Common myeloid progenitor, CD34-positive (primary cell): Measurements from ENCODE around the gene SAV1.
A peak's percentile ranks its signal among the peaks of the same experiment; 100 is the strongest.

Experiments used
- CTCF ChIA-PET: fragments of 350-600 bp; sonication (Branson Sonifier 250); formaldehyde crosslinking; loops from one replicate; lab custom pipeline; 2021; ENCODE audit warnings: antibody characterized with exemption; lab: Charles Lee
- POLR2A ChIA-PET: fragments of 350-600 bp; sonication (Branson Sonifier 250); formaldehyde crosslinking; loops from one replicate; lab custom pipeline; 2021; ENCODE audit warnings: antibody characterized with exemption; lab: Charles Lee
- DNase-seq, 3 donors: peaks; one replicate each; pipeline versions ENCODE4 v3.0.0 to v3.0.0-alpha.2; 2013
- H3K27ac ChIP-seq, 2 experiments: 1 replicate in 1 of 2; 2 replicates in 1 of 2; pipeline ENCODE4 v1.7.0; 2013; ENCODE audit warnings: inconsistent platforms in 2 of 2, low read length in 2 of 2, mild to moderate bottlenecking in 2 of 2, low read depth in 1 of 2, moderate library complexity in 1 of 2; ENCODE audit not compliant: severe bottlenecking in 2 of 2, insufficient read depth in 1 of 2, poor library complexity in 1 of 2
- H3K27me3 ChIP-seq, 5 experiments: replicated peaks in 2 of 5; 1 replicate in 3 of 5; 2 replicates in 2 of 5; pipeline versions ENCODE4 v1.6.1 to v1.7.0; 2013; ENCODE audit warnings: low read length in 4 of 5, mild to moderate bottlenecking in 2 of 5, moderate library complexity in 2 of 5, inconsistent platforms in 1 of 5; ENCODE audit not compliant: insufficient read depth in 5 of 5, control insufficient read depth in 4 of 5
- H3K36me3 ChIP-seq, 4 experiments: 1 replicate in 2 of 4; 2 replicates in 2 of 4; pipeline versions ENCODE4 v1.6.1 to v1.7.0; 2013; ENCODE audit warnings: low read length in 3 of 4, control low read depth in 1 of 4, mild to moderate bottlenecking in 1 of 4; ENCODE audit not compliant: control insufficient read depth in 4 of 4, insufficient read depth in 4 of 4
- H3K4me1 ChIP-seq, 4 experiments: 1 replicate in 3 of 4; 2 replicates in 1 of 4; pipeline versions ENCODE4 v1.6.1 to v1.7.1; 2013; ENCODE audit warnings: low read length in 3 of 4, mild to moderate bottlenecking in 3 of 4, control low read depth in 1 of 4, inconsistent platforms in 1 of 4, moderate library complexity in 1 of 4; ENCODE audit not compliant: control insufficient read depth in 4 of 4, insufficient read depth in 4 of 4; ENCODE audit errors: control extremely low read depth in 1 of 4
- H3K4me3 ChIP-seq, 7 experiments: 1 replicate in 4 of 7; 2 replicates in 3 of 7; pipeline versions ENCODE4 v1.5.1 to v1.7.0; 2013; ENCODE audit warnings: mild to moderate bottlenecking in 7 of 7, low read length in 6 of 7, moderate library complexity in 6 of 7, inconsistent platforms in 2 of 7, low read depth in 2 of 7, control low read depth in 1 of 7; ENCODE audit not compliant: insufficient read depth in 4 of 7, control insufficient read depth in 1 of 7; ENCODE audit errors: extremely low read depth in 1 of 7
- H3K9me3 ChIP-seq, 5 experiments: 1 replicate in 4 of 5; 2 replicates in 1 of 5; pipeline versions ENCODE4 v1.6.1 to v1.7.1; 2013; ENCODE audit warnings: low read length in 4 of 5, mild to moderate bottlenecking in 2 of 5, inconsistent platforms in 1 of 5, low read depth in 1 of 5, moderate library complexity in 1 of 5; ENCODE audit not compliant: control insufficient read depth in 4 of 5, insufficient read depth in 2 of 5; ENCODE audit errors: control extremely low read depth in 1 of 5
- WGBS: methylation state at CpG from one replicate; pipeline ENCODE4 v1.1.5; 2013; ENCODE audit not compliant: insufficient coverage; 5-methylcytosine and 5-hydroxymethylcytosine counted together

Gene SAV1

DNA sequence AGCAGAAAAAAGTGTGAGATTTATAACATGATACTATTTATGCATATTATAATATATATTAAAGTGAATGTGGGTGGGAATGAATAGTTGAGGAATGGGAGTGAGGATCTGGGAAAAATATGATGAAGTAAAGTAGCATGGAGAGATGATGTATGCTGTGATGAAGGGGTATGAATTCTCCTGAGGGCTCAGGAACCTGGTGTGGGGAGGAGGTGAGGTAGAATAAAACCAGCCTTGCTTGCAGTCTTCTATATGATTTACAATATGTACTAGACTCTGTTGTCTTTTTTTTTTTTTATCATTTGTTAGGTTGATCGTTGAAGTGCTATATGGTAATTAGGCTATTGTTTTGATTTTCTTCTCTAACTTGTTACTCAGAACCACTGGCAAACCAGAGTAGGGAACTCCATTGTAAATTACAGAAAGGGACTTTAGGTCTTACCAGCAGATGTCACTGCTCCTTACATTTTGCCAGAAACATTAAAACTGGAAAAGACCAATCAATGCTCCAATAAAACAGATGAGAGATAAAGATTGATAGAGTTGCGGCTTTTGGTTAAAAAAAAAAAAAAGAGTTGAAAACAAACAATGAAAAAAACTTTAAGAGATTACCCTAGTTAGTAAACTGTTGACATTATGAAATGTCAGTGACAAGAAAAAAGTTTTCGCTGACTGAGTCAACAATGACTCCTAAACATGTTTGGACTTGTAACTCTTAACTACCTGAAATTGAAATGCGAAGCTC, 68.2 kb downstream of the SAV1 start:
- ChIA-PET POLR2A (no interaction called here), CTCF (interaction anchor here (0.5 to 2.5 kb wide), 14 partner anchors 8 to 261 kb away, joined by 3 to 24 read pairs (median 4); no protein-coding TSS in a partner anchor)
- no peaks in the 10 kb centered on the region for H3K9me3 ChIP-seq
- H3K4me1 ChIP-seq: peaks cover 0 to 1% (median 0%) of the 10 kb centered on the region in 4 experiments
- H3K27ac ChIP-seq: no peak overlapping the region
- no CpG with 5 or more reads among the region's 4 CpGs for WGBS
- H3K27me3 ChIP-seq: no peaks in the 10 kb centered on the region
- H3K36me3 ChIP-seq: peaks cover 0 to 3% (median 3%) of the 10 kb centered on the region in 4 experiments
- DNase-seq: peak; percentile 44 to 52 (median 48)
- H3K4me3 ChIP-seq: no peak overlapping the region

- peaks cover 0 to 5% (median 3%) of the 10 kb centered on the region in 4 experiments for H3K36me3 ChIP-seq
- no peaks in the 10 kb centered on the region for H3K9me3 ChIP-seq
- POLR2A ChIA-PET: interaction anchor here (0.6 kb wide), 1 partner anchor 243 kb away, joined by 3 read pairs; no protein-coding TSS in a partner anchor
- no peak overlapping the region for H3K4me3 ChIP-seq
- no peak overlapping the region for H3K27ac ChIP-seq
- no peak for DNase-seq
- peaks cover 0 to 1% (median 0%) of the 10 kb centered on the region in 4 experiments for H3K4me1 ChIP-seq
- H3K27me3 ChIP-seq: no peaks in the 10 kb centered on the region
- CTCF ChIA-PET: interaction anchor here (0.7 to 2.3 kb wide), 7 partner anchors 9 to 262 kb away, joined by 3 to 9 read pairs (median 4); no protein-coding TSS in a partner anchor
Measured at GRCh38 chr14:50598765-50599164, 69.3 kb downstream of the SAV1 start.

DNA sequence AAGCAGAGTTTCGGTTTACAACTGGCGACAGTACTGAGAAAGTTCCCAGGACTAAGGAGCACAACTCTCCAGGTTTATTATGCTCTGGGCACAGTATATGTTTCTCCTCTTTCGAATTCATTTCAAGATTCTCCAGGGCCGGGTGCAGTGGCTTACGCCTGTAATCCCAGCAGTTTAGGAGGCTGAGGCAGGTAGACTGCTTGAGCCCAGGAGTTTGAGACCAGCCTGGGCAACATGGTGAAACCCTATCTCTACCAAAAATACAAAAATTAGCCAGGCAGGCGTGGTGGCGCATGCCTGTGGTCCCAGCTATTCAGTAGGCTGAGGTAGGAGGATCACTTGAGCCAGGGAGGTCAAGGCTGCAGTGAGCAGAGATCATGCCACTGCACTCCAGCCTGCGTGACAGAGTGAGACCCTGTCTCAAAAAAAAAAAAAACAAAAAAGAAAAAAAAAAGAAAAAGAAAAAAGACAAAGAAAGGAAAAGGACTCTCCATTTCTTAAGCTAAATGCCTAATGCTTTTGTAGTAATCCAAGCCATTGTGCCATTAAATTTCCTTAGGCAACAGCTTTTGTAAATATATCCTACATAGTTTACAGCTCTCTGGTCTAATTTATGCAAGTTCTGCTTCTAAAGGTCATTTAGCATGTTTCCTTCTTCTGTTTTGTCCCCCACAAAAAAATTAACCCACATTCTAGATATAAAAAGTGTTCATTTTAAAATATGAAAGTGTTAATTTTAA, 73.4 kb downstream of the SAV1 start:
- CTCF ChIA-PET: interaction anchor here (0.6 to 2.1 kb wide), 3 partner anchors 15 to 188 kb away, joined by 3 to 4 read pairs (median 3); no protein-coding TSS in a partner anchor
- H3K4me3 ChIP-seq: no peak overlapping the region
- no peaks in the 10 kb centered on the region for H3K9me3 ChIP-seq
- no peak overlapping the region for H3K27ac ChIP-seq
- POLR2A ChIA-PET: interaction anchor here (0.6 kb wide), 1 partner anchor 85 kb away, joined by 3 read pairs; no protein-coding TSS in a partner anchor
- H3K36me3 ChIP-seq: peaks cover 0 to 12% (median 7%) of the 10 kb centered on the region in 4 experiments
- DNase-seq: no peak
- WGBS: 98% methylated on average over 6 of the region's 8 CpGs
- H3K4me1 ChIP-seq: no peaks in the 10 kb centered on the region
- no peaks in the 10 kb centered on the region for H3K27me3 ChIP-seq

GRCh38 chr14:50590464-50590863, 77.6 kb downstream of the SAV1 start:
- Histone ChIP-seq H3K4me3 (no peak overlapping the region), H3K4me1 (no peaks in the 10 kb centered on the region), H3K9me3 (no peaks in the 10 kb centered on the region), H3K27me3 (no peaks in the 10 kb centered on the region), H3K36me3 (peaks cover 0 to 10% (median 7%) of the 10 kb centered on the region in 4 experiments), H3K27ac (no peak overlapping the region)
- DNase-seq: no peak
- ChIA-PET POLR2A (no interaction called here), CTCF (interaction anchor here (1.4 kb wide), 1 partner anchor 10 kb away, joined by 7 read pairs; no protein-coding TSS in a partner anchor)
- WGBS: no CpG with 5 or more reads among the region's 2 CpGs
